ENCODE measurements around the gene OTP. TPM values are rescaled to one million over a fixed set of nuclear protein-coding genes. Genes with fewer than 3 reads are reported as not detected.

Gene OTP
- not detected for total RNA-seq (2013)
- not detected for polyA plus RNA-seq
- polyA minus RNA-seq: not detected in 2 replicates
- total RNA-seq: 0 to 1.1 (median 0.06) reads per million in 11 experiments

DNA sequence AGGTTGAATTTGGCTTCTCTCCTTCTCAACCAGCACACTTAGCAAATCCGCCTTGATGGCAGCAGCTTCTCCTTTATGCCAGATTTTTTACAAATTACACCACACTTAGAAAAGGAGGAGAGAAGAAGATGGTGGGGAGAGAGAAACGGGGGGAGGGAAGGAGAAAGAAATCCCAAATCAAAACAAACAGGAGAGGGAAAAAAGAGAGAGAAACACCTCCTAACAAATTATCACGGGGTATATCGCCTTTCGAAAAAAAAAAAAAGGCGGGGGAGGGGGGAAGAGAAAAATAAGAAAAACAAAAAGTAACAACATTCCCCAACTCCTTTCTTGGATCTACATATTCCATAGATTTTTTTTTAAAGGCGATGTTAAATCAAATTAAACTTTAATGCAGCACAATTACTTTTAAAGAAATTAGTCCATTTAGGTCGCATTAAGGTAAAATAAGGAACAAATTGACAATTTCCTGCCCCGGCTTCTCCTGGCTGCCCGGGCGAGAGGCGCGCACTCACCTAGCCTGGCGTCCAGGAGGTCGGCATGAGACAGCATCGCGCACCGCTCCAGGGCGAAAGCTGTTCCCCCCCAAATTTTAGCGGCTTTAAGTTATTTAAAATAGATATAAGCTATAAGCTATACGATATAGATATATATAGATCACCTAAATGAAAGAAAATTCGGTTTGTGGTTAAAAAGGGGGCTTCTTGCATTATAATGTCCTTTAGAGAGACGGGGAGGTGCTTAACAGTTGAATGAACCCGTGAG lies at the start of gene OTP:
Gene OTP (minus strand): TSS at position 716 of the 765 bp plus-strand sequence. CDS start 164 bp downstream, at position 552.
- intact Hi-C loops (cut with micrococcal nuclease): loop anchor here in 1 of 2 donors (10.0 kb wide), 1 partner anchor 207 kb away; no protein-coding TSS in a partner anchor
- Histone ChIP-seq H3K4me1 (ENCODE audit: control insufficient read depth in 1 of 2, insufficient read depth in 2 of 2, low read length in 2 of 2) (peaks cover 4 to 17% of the 10 kb centered on the region in 2 donors), H3K27me3 (ENCODE audit: control insufficient read depth in 2 of 2, insufficient read depth in 2 of 2, low read length in 2 of 2) (peaks cover 93 to 100% of the 10 kb centered on the region in 2 donors), H3K4me3 (replicated peaks in 1 of 3; ENCODE audit: low read depth in 2 of 3, low read length in 3 of 3) (no peak within 1 kb of the TSS), H3K27ac (ENCODE audit: low read depth in 1 of 2, low read length in 2 of 2) (no peak within 1 kb of the TSS), H3K36me3 (replicated peaks in 1 of 2; ENCODE audit: control insufficient read depth in 1 of 2, insufficient read depth in 2 of 2, low read length in 2 of 2) (no peaks in the 10 kb centered on the region), H3K9me3 (replicated peaks in 1 of 2; ENCODE audit: control insufficient read depth in 1 of 2, insufficient read depth in 1 of 2, low read length in 2 of 2) (peaks cover 15 to 53% of the 10 kb centered on the region in 2 donors), H3K4me2 (replicated peaks; ENCODE audit: extremely low read depth, low read length, poor library complexity, severe bottlenecking) (no peak within 1 kb of the TSS), H4K20me1 (ENCODE audit: insufficient read depth, low read length) (no peaks in the 10 kb centered on the region), H3K9ac (ENCODE audit: insufficient read depth, low read length, poor library complexity, severe bottlenecking) (no peak within 1 kb of the TSS), H2AFZ (ENCODE audit: insufficient read depth, low read depth, low read length, poor library complexity, severe bottlenecking) (no peak within 1 kb of the TSS), H3K79me2 (ENCODE audit: insufficient read depth, low read length) (no peaks in the 10 kb centered on the region)
- peak within 1 kb of the TSS in 1 of 2 donors; percentile 83 for H3K4me3 Mint-ChIP-seq
- peaks cover 2 to 57% (median 24%) of the 10 kb centered on the region in 7 donors for H3K9me3 Mint-ChIP-seq
- peaks cover 93 to 97% (median 95%) of the 10 kb centered on the region in 3 donors for H3K27me3 Mint-ChIP-seq (ENCODE audit: low read depth in 3 of 3)
- no peak for DNase-seq
- WGBS (ENCODE audit: insufficient coverage): 0% methylated on average over 2 of the region's 24 CpGs
- peaks cover 30% of the 10 kb centered on the region for H3K4me1 Mint-ChIP-seq
- peak within 1 kb of the TSS in 1 of 7 donors; percentile 32 for H3K27ac Mint-ChIP-seq
- TF ChIP-seq, protein P1, sequence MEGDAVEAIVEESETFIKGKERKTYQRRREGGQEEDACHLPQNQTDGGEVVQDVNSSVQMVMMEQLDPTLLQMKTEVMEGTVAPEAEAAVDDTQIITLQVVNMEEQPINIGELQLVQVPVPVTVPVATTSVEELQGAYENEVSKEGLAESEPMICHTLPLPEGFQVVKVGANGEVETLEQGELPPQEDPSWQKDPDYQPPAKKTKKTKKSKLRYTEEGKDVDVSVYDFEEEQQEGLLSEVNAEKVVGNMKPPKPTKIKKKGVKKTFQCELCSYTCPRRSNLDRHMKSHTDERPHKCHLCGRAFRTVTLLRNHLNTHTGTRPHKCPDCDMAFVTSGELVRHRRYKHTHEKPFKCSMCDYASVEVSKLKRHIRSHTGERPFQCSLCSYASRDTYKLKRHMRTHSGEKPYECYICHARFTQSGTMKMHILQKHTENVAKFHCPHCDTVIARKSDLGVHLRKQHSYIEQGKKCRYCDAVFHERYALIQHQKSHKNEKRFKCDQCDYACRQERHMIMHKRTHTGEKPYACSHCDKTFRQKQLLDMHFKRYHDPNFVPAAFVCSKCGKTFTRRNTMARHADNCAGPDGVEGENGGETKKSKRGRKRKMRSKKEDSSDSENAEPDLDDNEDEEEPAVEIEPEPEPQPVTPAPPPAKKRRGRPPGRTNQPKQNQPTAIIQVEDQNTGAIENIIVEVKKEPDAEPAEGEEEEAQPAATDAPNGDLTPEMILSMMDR (IDR thresholded peaks at IDR 0.05): no peak
- H3K36me3 Mint-ChIP-seq: peaks cover 7 to 22% of the 10 kb centered on the region in 2 donors

DNA sequence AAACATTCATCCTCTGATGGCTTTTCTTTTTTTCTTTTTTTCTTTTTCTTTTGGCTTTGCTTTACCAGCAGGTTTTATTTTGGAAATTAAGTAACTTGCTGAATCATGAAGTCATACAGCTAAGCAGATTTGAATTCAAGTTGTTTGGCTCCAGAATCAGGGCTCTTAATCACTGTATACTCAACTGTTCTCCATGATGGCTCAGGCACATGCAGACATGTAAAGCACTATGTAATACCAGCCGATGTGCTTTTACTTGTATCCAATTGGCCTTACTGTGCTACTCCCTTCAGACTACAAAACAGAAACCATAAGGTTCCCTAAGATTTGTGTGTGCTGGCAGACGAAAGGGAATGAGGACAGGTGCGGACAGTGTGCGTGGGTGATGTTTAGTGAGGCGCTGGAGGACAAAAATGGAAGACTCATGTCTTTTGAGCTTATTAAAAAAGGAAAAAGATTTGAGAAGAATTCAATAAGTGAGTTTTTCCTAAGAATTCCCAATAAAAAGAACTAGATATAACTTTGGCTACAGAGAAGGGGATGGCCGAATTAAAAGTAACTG lies 44.7 kb upstream of the OTP start:
- TF ChIP-seq, protein P1 (IDR thresholded peaks at IDR 0.05): no peak
- no peak for DNase-seq
- peaks cover 2 to 8% of the 10 kb centered on the region in 2 donors for H3K36me3 ChIP-seq (replicated peaks in 1 of 2; ENCODE audit: control insufficient read depth in 1 of 2, insufficient read depth in 2 of 2, low read length in 2 of 2)
- H2AFZ ChIP-seq (ENCODE audit: insufficient read depth, low read depth, low read length, poor library complexity, severe bottlenecking): no peak overlapping the region
- no CpG with 5 or more reads among the region's 6 CpGs for WGBS (ENCODE audit: insufficient coverage)
- peaks cover 0 to 6% of the 10 kb centered on the region in 2 donors for H3K4me1 ChIP-seq (ENCODE audit: control insufficient read depth in 1 of 2, insufficient read depth in 2 of 2, low read length in 2 of 2)
- H3K27me3 ChIP-seq (ENCODE audit: control insufficient read depth in 2 of 2, insufficient read depth in 2 of 2, low read length in 2 of 2): no peaks in the 10 kb centered on the region
- no peak overlapping the region for H3K4me2 ChIP-seq (replicated peaks; ENCODE audit: extremely low read depth, low read length, poor library complexity, severe bottlenecking)
- no peak overlapping the region for H3K27ac ChIP-seq (ENCODE audit: low read depth in 1 of 2, low read length in 2 of 2)
- H3K4me1 Mint-ChIP-seq: peaks cover 9% of the 10 kb centered on the region
- H3K4me3 Mint-ChIP-seq: no peak overlapping the region
- H3K79me2 ChIP-seq (ENCODE audit: insufficient read depth, low read length): no peaks in the 10 kb centered on the region
- H3K36me3 Mint-ChIP-seq: peaks cover 11 to 12% of the 10 kb centered on the region in 2 donors
- no peak overlapping the region for H3K4me3 ChIP-seq (replicated peaks in 1 of 3; ENCODE audit: low read depth in 2 of 3, low read length in 3 of 3)
- intact Hi-C loops (cut with micrococcal nuclease): no loop called here
- no peaks in the 10 kb centered on the region for H3K9me3 ChIP-seq (replicated peaks in 1 of 2; ENCODE audit: control insufficient read depth in 1 of 2, insufficient read depth in 1 of 2, low read length in 2 of 2)
- no peaks in the 10 kb centered on the region for H4K20me1 ChIP-seq (ENCODE audit: insufficient read depth, low read length)
- no peaks in the 10 kb centered on the region for H3K27me3 Mint-ChIP-seq (ENCODE audit: low read depth in 3 of 3)
- H3K27ac Mint-ChIP-seq: no peak overlapping the region
- no peak overlapping the region for H3K9ac ChIP-seq (ENCODE audit: insufficient read depth, low read length, poor library complexity, severe bottlenecking)
- H3K9me3 Mint-ChIP-seq: peaks cover 0 to 8% (median 5%) of the 10 kb centered on the region in 7 donors
